NCI-H2196 treated with DMSO at 0.1 percent for 48 hours (cell line): ENCODE data around the gene KLF13.
"Not testable (repeated sequence)": the region's sequence is repeated elsewhere in the genome, so short reads cannot be mapped to it uniquely, and the experiment has no call there.

Source experiments
- DNase-seq: peaks from one replicate; lab custom pipeline; 2025; ENCODE audit not compliant: unreplicated experiment; lab: John Stamatoyannopoulos, UW

KLF13 gene

DNA sequence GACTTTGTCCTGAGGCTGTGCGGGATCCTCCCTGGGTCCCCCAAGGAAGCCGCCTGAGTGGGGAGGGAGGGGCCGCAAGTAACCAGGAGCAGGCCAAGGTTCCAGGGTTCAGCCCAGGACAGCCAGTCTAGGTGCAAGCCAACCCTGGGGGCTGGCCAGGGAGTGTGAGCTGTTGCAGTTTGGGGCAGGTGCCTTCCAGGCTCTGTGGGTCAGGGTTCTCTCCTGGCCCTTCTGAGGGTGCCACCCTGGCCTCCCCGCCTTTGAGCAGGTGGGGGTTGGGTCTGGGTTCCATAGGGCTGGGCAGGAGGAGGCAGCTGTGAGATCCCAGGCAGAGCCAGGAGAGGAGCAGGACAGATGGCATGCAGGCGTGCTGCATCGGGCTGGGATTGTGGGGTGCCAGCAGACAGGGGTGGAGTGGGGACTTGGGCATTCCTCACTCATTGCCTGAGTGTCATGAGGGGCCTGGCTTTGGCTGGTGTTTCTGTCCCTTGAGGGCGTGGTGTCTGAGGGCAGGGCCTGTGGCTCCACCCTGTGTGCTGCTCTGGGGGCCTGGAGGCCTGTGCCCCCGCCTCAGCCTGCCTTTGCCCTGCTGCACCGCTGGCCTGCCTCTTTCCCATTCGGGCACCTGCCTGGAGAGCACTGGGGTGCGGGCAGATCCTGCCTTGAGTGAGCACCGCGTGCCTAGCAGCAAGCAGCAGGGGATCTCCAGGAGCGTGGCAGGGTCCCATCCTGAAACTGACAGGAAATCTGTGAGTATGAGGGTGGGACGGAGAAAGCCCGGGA, 18.4 kb downstream of the KLF13 start:
- DNase-seq: no peak

GRCh38 chr15:31345606-31346366, 19.2 kb downstream of the KLF13 start:
- DNase-seq: no peak

DNA sequence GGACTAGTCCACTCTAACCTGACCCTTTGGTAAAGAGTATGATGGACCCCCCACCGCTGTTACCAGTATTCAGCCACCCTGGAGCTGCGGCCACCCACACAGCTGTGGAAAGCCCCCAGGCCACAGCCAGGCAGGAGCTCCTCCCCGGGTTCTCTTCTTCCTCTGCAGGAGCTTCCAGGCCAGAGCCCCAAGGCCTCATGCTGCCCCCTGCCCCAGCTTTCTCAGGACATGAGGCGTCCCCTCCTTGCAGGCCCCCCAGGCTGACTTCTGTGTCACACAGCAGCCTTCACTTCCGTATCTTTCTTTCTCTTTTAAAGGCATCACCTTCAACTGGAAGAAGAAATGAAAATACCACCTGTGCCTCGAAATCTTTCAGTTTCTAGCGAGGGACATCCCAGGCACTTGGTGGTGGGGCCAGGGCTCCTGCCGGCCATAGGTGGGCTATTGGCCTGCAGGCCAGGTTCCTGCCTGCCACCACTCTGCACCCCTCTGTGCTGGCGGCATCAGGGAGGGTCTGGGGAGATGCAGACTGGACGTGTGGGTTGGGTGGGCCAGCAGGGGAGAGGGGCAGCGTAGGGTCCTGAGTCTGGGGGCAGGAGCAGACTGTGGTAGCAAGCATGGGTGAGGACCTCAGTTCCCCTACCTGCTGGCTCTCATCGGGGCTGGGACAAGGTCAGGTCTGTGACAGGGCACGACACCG, 19.9 kb downstream of the KLF13 start:
- no peak for DNase-seq

DNA sequence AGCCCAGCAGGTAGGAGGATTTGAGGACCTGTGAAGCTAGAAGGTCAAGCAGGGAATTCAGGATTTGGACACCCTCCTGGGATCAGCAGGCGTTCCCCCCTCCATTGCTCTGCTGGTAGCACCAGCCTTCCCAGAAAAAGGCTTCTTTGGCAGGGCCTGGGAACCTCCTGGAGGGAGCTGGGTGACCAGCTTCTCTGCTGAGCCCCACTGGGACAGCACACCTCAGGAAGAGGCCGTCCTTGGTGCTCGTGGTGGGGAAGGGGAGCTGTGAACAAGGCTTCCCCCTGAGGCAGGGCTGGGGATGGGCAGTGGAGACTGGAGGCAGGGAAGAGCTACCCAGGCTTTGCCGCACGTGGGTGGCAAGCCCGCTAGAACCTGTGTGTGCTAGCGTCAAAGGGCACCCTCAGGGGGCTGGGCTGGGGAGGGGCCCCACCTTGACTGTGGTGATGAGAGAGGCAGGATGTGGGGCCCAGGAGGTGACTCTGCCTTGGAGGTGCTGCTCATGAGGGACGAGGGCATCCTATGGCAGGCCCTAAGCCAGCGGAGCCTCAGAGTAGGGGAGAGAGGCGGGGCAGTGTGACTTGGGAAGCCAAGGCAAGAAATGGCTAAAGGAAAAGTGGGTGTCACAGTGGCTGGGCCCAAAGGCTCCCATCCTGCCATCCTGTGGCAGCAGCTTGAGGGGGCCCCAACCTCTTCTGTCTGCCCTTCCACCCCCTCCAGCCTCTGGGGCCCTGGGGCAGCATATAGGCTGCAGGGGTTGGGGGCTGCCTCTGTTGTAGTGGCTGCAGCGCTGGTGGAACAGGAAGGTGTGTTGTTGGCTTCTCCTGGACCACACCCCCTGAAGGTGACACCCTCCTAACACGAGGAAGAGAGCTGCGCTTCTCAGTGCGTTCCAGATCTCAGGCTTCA, 20.7 kb downstream of the KLF13 start:
- no peak for DNase-seq

DNA sequence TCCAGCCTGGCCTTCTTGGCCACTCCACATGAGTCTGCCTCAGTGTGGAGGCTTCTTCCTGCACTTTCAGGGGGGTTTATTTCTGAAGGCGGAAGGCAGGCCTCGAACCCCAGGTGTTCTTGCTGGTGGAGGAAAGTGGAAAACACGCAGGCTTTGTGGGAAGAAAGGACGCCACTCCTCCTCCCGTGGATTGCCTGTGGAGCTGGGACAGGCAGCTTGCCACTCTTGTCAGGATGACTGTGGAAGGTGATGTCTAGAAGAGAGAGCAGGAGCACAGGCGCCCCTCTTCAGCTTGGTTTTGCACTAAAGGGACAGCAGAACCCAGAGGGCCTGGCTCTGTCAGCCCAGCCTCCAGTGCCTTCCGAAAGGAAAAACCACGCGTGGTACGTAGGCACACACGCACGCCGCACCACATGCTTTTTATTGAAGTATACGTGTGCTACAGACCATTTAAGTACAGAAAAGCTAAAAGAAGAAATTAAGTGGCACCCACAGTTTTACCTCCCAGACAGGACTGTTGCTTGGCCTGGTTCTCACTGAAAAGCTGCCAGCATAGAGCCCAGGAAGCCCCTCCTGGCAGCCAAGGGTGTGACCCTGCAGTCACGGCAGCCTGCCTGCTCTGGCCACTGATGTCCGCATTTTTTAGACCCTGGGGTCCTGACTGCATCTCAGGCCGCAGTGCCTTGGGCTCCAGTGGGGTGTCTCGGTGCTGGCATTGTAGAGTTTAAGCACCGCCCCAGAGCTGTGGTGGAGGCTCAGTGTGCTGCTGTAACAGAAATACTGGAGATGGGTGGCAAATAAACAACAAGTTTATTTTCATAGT, 21.6 kb downstream of the KLF13 start:
- no peak for DNase-seq

DNA sequence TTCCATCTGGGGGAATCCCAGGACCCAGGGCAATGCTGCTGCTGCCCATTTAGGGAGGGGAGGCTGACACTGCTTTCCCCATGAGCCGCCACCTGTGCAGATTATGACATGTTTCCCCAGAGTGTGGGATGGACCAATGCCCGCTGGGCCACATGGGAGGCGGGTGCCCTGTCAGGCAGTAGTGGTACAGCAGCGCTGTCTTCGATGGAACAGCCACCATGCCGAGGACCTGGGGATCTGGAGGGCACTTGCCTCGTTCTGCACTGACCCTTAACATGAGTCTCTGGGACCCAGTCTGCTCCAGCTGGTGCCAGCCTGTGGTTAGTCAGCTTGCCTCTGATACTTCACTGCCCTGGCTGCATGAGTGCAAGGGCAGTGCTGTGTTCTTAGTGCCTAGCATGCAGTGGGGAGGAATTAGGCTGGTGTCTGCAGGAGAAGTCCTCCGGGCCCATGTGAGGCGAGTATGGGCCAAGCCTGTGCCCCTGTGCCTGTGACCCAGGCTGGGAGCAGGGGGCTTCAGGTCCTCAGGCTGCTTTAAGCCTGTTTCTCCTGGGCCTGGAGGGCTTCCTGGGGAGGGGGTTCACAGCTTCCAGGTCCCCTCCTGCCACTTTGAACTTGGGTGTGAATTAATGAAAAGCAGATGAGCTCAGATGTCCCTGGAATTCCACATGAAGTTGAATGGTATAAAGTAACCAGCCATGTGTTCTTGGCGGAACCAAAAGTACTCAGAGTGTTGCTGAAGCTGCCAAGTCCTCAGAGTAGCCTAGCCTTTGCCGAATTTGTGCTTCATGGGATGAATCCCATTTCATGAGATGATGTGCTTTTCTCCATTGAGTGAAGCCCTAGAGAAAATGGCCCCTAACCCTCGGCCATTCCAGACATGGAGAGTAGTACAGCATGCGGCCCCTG, 22.9 kb downstream of the KLF13 start:
- DNase-seq: no peak

DNA sequence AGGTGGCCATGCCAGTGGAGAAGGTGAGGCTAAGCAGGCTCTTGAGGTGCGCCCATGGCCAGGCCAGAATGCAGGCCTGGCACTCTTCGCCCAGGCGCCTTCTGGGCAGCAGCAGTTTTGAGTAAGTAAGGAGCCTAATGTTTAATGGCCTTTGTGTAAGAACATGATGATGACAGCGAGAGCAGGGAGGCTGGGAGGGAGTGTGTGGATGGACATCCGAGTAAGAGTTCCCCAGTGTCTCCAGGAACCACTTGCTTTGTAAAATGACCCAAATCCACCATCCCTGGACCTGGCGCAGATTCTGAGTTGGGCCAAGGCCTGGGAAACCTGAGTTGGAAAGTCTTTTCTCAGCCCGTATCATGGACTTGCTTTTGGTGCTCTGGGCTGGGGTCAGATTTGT, 24.1 kb downstream of the KLF13 start:
- DNase-seq: no peak

DNA sequence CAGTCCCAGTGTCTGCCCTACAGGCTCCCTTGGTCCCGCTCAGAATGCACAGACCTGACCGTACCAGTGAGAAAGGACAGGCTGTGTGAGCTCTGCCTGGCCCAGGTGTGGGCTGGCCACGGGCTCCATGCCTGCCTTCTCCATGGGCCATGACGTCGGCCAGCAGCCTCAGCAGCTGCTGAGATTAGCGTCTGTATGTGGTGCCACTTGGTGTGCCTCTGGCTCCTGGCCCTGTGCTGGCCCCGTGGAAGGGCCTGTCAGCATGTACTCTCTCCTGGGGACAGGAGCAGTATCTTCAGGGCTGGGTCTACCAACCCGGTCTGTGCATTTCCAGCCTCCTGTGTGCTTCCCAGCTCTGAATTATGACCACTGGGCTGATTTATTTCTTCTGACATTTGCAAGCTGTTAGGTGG, 25.7 kb downstream of the KLF13 start:
- DNase-seq: no peak

GRCh38 chr15:31352911-31353811, 26.5 kb downstream of the KLF13 start:
- DNase-seq: no peak

DNA sequence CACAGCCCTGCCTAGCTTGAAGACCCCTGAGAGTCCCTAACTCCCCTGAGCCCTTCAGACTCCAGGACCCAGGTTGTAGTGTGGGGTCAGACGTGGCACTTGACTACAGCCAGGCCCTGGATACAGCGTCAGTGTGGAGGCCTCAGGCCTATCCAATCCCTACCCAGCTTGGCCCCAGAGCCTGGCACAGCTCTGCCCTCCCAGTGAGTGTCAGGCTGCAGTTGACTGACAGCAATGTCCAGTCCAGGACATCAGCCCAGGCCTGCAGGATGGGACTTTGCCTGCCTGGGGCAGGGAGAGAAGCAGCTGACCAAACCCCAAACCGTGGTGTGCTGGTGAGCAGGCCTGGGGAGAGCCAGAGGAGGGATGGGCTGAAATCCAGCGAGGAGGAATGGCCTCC, 27.3 kb downstream of the KLF13 start:
- DNase-seq: no peak

DNA sequence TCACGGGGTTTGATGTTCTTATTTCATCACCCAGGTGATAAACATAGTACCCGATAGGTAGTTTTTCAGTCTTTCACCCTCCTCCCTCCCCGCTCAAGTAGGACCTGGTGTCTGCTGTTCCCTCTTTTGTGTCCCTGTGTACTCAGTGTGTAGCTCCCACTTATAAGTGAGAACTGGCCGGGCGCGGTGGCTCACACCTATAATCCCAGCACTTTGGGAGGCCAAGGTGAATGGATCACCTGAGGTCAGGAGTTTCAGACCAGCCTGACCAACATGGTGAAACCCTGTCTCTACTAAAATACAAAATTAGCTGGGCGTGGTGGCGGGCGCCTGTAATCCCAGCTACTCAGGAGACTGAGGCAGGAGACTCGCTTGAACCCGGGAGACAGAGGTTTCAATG, 29.5 kb downstream of the KLF13 start:
- DNase-seq: not testable (repeated sequence)

GRCh38 chr15:31357148-31357547, 30.5 kb downstream of the KLF13 start:
- no peak for DNase-seq

DNA sequence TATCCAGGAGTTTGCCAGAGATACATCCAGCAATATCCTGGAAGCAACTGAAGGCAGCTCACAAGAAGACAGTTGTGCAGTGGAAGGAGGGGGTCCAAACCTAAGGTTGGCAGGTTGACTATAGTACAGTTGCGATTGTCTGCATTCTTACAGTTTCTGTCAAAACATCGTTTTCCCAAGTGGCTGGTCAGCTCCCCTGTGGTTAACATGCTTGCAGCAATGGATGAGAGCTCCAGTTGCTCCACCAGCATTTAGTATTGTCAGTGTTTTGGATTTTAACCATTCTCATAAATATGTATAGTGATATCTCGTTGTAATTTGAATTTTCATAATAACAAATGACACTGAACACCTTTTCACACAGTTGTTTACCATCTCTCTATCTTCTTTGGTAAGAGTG, 31.5 kb downstream of the KLF13 start:
- no peak for DNase-seq

DNA sequence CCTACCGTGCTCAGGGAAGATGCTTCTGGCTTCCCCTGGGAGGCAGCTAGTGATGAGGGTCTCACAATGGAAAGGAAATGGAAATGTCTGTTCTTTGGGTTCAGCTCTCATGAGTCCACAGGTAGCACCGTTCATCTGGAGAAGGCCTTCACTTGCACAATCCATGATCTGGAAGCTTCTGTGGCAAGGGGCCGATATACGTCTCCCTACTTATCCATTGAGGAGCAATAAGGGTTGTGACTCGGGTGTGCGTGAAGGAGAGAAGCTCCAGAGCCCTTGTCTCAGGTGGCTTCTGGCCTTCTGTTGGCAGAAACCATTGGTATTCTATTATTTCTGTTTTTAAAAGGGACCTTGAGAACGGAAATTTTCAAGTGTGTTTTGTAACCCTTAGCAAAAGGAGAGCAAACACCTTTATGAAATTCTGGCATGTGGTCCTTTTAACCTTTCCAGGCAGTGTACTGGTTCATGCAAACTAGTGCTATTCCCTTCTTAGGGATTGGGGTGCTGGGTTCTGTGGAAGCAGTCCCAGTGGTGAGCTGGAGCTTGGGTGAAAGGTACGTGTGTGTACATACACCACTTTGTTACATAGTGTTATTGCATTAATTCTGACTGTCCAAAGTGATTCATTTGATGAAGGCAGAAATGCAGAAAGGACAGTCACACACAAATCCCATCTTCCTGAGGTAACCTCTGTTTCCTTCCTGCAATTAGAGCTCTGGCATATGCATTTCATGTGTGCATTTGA, 32.5 kb downstream of the KLF13 start:
- no peak for DNase-seq

DNA sequence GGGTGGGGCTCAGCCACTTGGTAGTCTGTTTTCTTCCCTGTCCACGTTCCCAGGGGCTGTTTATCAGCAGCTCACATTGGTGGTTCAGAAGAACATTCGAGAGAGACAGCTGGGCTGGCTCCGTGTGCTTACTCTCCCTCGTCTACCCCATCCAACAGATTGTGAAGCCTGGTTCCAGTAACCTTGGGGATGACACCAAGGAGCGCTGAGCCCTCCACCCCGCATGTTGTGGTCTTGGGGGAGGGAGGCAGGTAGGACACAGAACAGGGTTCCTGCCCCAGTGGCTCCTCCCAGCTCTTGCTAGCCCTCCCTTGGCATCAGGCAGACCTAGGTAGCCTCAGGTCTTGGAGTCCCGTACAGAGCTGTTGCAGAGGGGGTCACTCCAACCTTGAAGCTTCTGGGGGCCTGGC, 33.1 kb downstream of the KLF13 start:
- no peak for DNase-seq

- DNase-seq: no peak
Observed at GRCh38 chr15:31360158-31360561, 33.5 kb downstream of the KLF13 start.
